ENCODE data around the gene GAS7. TPM values are rescaled to one million over a fixed set of nuclear protein-coding genes. Genes with fewer than 3 reads are reported as not detected.
"Not testable (repeated sequence)": the region's sequence is repeated elsewhere in the genome, so short reads cannot be mapped to it uniquely, and the experiment has no call there.

GAS7 gene
- total RNA-seq, 1 donor from 2014 or later, result 39.8 TPM

- intact Hi-C loops (cut with micrococcal nuclease), result loop anchor here (1.0 kb wide), 1 partner anchor 29 kb away; no protein-coding TSS in a partner anchor
- DNase-seq (no peak), ATAC-seq (ENCODE audit: low read depth) (peak; percentile 62)
- H3K27ac Mint-ChIP-seq, result peak overlapping the region; percentile 72
- H3K36me3 Mint-ChIP-seq (ENCODE audit: low read depth), result no peaks in the 10 kb centered on the region
- peak overlapping the region; percentile 35 for H3K4me3 Mint-ChIP-seq
- no peaks in the 10 kb centered on the region for H3K27me3 Mint-ChIP-seq
- ChIA-PET POLR2A (interaction anchor here (0.6 to 1.8 kb wide), 9 partner anchors 21 to 633 kb away, joined by 3 to 7 read pairs (median 6); no protein-coding TSS in a partner anchor), CTCF (interaction anchor here (0.9 to 1.0 kb wide), 2 partner anchors 26 to 50 kb away, joined by 3 to 4 read pairs; no protein-coding TSS in a partner anchor)
- H3K4me1 Mint-ChIP-seq, result peaks cover 43% of the 10 kb centered on the region
- TF ChIP-seq, protein P1, sequence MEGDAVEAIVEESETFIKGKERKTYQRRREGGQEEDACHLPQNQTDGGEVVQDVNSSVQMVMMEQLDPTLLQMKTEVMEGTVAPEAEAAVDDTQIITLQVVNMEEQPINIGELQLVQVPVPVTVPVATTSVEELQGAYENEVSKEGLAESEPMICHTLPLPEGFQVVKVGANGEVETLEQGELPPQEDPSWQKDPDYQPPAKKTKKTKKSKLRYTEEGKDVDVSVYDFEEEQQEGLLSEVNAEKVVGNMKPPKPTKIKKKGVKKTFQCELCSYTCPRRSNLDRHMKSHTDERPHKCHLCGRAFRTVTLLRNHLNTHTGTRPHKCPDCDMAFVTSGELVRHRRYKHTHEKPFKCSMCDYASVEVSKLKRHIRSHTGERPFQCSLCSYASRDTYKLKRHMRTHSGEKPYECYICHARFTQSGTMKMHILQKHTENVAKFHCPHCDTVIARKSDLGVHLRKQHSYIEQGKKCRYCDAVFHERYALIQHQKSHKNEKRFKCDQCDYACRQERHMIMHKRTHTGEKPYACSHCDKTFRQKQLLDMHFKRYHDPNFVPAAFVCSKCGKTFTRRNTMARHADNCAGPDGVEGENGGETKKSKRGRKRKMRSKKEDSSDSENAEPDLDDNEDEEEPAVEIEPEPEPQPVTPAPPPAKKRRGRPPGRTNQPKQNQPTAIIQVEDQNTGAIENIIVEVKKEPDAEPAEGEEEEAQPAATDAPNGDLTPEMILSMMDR (IDR thresholded peaks at IDR 0.05), result no peak
- no peaks in the 10 kb centered on the region for H3K9me3 Mint-ChIP-seq
Measured at GRCh38 chr17:10013365-10014112, 184.9 kb downstream of the GAS7 start.

GRCh38 chr17:10010752-10011151 lies 187.7 kb downstream of the GAS7 start:
- intact Hi-C loops (cut with micrococcal nuclease), result no loop called here
- DNase-seq (no peak), ATAC-seq (ENCODE audit: low read depth) (no peak)
- POLR2A ChIA-PET, result no interaction called here
- CTCF ChIA-PET, result no interaction called here
- Mint-ChIP-seq H3K27me3 (no peaks in the 10 kb centered on the region), H3K4me1 (peaks cover 28% of the 10 kb centered on the region), H3K9me3 (no peaks in the 10 kb centered on the region), H3K36me3 (ENCODE audit: low read depth) (no peaks in the 10 kb centered on the region), H3K27ac (no peak overlapping the region), H3K4me3 (no peak overlapping the region)
- TF ChIP-seq, protein P1 (IDR thresholded peaks at IDR 0.05), result no peak

GRCh38 chr17:10003705-10004104 lies 194.7 kb downstream of the GAS7 start:
- TF ChIP-seq, protein P1 (IDR thresholded peaks at IDR 0.05), result no peak
- H3K9me3 Mint-ChIP-seq, result no peaks in the 10 kb centered on the region
- intact Hi-C loops (cut with micrococcal nuclease), result no loop called here
- ATAC-seq (ENCODE audit: low read depth), result no peak
- DNase-seq, result no peak
- H3K4me1 Mint-ChIP-seq, result no peaks in the 10 kb centered on the region
- no peak overlapping the region for H3K27ac Mint-ChIP-seq
- no peaks in the 10 kb centered on the region for H3K27me3 Mint-ChIP-seq
- H3K4me3 Mint-ChIP-seq, result no peak overlapping the region
- POLR2A ChIA-PET, result no interaction called here
- CTCF ChIA-PET, result no interaction called here
- no peaks in the 10 kb centered on the region for H3K36me3 Mint-ChIP-seq (ENCODE audit: low read depth)

GRCh38 chr17:10002567-10003360 lies 195.6 kb downstream of the GAS7 start:
- intact Hi-C loops (cut with micrococcal nuclease); DNase-seq; ATAC-seq (ENCODE audit: low read depth): not testable (repeated sequence)

DNA sequence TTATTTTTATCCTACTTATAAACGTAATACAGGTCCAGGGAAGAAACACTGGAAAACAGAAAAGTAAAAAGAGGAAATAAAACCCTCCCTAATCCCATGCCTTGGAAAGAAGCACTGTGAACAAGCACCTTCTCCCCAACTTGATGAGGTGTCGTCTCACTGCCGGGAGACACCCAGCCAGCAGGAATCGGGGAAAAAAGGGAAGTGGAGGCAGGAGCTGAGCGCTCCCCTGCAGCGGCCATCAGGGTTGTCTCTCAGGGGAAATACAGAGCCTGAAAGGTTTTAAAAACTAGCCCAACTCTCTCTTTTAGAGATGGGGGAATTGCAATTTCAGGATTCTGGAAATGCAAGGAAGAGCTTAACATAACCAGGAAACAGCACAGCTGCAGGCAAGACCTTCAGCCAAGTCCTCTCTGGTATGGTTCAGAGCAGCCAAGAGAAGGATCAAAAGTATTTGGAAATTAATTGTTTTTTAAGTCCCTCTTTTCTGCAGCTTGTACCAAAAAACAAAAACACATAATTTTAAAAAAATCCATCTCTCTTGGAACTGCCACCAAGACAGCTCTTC lies 197.0 kb downstream of the GAS7 start:
- H3K9me3 Mint-ChIP-seq, result no peaks in the 10 kb centered on the region
- no peak for DNase-seq
- no peak for ATAC-seq (ENCODE audit: low read depth)
- TF ChIP-seq, protein P1 (IDR thresholded peaks at IDR 0.05), result no peak
- POLR2A ChIA-PET, result interaction anchor here (0.9 kb wide), 1 partner anchor 197 kb away, joined by 4 read pairs; the partner anchor contains the start of gene GAS7
- no peaks in the 10 kb centered on the region for H3K36me3 Mint-ChIP-seq (ENCODE audit: low read depth)
- CTCF ChIA-PET, result no interaction called here
- H3K27me3 Mint-ChIP-seq, result no peaks in the 10 kb centered on the region
- H3K4me3 Mint-ChIP-seq, result no peak overlapping the region
- no peak overlapping the region for H3K27ac Mint-ChIP-seq
- intact Hi-C loops (cut with micrococcal nuclease), result no loop called here
- no peaks in the 10 kb centered on the region for H3K4me1 Mint-ChIP-seq

More at GRCh38 chr17:10002567-10003360, 195.6 kb downstream of the GAS7 start:
- CTCF ChIA-PET; H3K4me1 Mint-ChIP-seq; H3K36me3 Mint-ChIP-seq (ENCODE audit: low read depth); H3K27me3 Mint-ChIP-seq; H3K27ac Mint-ChIP-seq; H3K4me3 Mint-ChIP-seq; POLR2A ChIA-PET; H3K9me3 Mint-ChIP-seq: not testable (repeated sequence)
